HFFc6 (cell line): ENCODE measurements around the gene PRXL2B. TPM values are rescaled to one million over a fixed set of nuclear protein-coding genes. Genes with fewer than 3 reads are reported as not detected.

Experiments
- DNase-seq: peaks from one replicate; pipeline ENCODE4 v3.0.0-alpha.2; 2018
- H3K27ac Mint-ChIP-seq: 2 replicates; pipeline ENCODE4 v1.8.0; 2020; ENCODE audit warnings: mild to moderate bottlenecking, mixed read lengths
- H3K27me3 Mint-ChIP-seq: 2 replicates; pipeline ENCODE4 v1.8.0; 2021; ENCODE audit warnings: mild to moderate bottlenecking, moderate library complexity, mixed read lengths; ENCODE audit not compliant: insufficient read depth
- H3K36me3 Mint-ChIP-seq: 2 replicates; pipeline ENCODE4 v1.8.0; 2021; ENCODE audit warnings: low read depth, mixed read lengths
- H3K4me1 Mint-ChIP-seq: 2 replicates; pipeline ENCODE4 v1.8.0; 2020; ENCODE audit warnings: low read depth, mixed read lengths
- H3K4me3 Mint-ChIP-seq: 2 replicates; pipeline ENCODE4 v1.8.0; 2020; ENCODE audit warnings: mild to moderate bottlenecking, moderate library complexity, mixed read lengths
- H3K9me3 Mint-ChIP-seq: 2 replicates; pipeline ENCODE4 v1.8.0; 2020; ENCODE audit warnings: mild to moderate bottlenecking, mixed read lengths
- CTCF ChIP-seq: fragments of 200-600 bp; sonication (generic); IDR thresholded peaks from 2 replicates; pipeline ENCODE4 v1.5.0; 2021; ENCODE audit warnings: antibody characterized with exemption, mild to moderate bottlenecking
- total RNA-seq, 6 experiments: library from RNA; stranded (reverse); fragmentation: NEBNext Ultra II Directional; extraction: Animal tissue kit (Norgen Biotek cat#: 25700); gene quantifications; 2 replicates in 1 of 6; 3 replicates in 5 of 6; pipeline ENCODE4 v1.2.3, GENCODE V29; 2021

Gene PRXL2B
- total RNA-seq, 6 experiments from 2014 or later: 27.1 to 38.9 (median 34.7) TPM

- no peak for TF ChIP-seq CTCF
- Mint-ChIP-seq H3K27me3 (peaks cover 12% of the 10 kb centered on the region), H3K36me3 (no peaks in the 10 kb centered on the region; the same call in 1 of the 2 replicates), H3K4me3 (no peak overlapping the region), H3K9me3 (peaks cover 4% of the 10 kb centered on the region; the same call in 1 of the 2 replicates), H3K4me1 (no peaks in the 10 kb centered on the region), H3K27ac (no peak overlapping the region)
- DNase-seq: no peak
These were observed 16.4 kb downstream of the PRXL2B start for GRCh38 chr1:2602866-2603520.

- no peak overlapping the region for H3K27ac Mint-ChIP-seq
- peaks cover 2% of the 10 kb centered on the region; the same call in 1 of the 2 replicates for H3K9me3 Mint-ChIP-seq
- DNase-seq: no peak
- peaks cover 7% of the 10 kb centered on the region for H3K27me3 Mint-ChIP-seq
- H3K4me1 Mint-ChIP-seq: no peaks in the 10 kb centered on the region
- no peaks in the 10 kb centered on the region; the same call in 1 of the 2 replicates for H3K36me3 Mint-ChIP-seq
- no peak overlapping the region for H3K4me3 Mint-ChIP-seq
- no peak for TF ChIP-seq CTCF
These were observed 17.1 kb downstream of the PRXL2B start for GRCh38 chr1:2603521-2604155.

DNA sequence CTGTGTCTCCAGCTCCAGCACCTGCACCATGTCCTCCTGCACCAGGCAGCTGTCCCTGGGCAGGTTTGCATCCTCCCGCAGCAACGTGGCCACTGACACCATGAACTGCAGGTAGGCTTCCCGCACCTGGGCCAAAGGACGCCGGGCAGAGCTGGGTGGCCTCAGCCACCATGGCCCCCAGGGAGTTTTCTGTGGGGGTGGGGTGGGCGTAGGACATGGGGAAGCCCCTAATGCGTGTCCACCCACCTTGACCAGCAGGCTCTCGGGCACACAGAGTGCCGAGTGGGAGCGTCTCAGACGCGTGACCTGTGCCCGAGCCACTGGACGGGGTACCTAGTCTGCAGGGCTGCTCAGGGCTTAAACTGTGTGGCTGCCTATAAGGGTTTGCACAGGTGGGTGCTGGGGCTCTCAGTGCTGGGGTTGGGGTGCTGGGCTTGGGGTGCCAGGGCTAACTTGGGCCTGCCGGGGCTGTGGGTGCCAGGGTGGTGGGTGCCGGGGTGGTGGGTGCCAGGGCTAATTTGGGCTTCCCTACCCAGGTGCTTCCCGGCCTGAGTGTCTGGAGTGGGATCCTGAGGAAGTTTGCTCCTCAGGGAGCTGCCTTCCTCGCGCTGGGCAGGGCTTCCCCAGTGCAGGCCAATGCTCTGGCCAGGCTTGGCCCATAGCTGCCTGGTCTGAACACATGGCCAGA lies 17.7 kb downstream of the PRXL2B start:
- Mint-ChIP-seq H3K4me1 (no peaks in the 10 kb centered on the region), H3K27me3 (peaks cover 6% of the 10 kb centered on the region), H3K9me3 (no peaks in the 10 kb centered on the region), H3K4me3 (no peak overlapping the region), H3K27ac (no peak overlapping the region), H3K36me3 (no peaks in the 10 kb centered on the region)
- DNase-seq: no peak
- no peak for TF ChIP-seq CTCF

DNA sequence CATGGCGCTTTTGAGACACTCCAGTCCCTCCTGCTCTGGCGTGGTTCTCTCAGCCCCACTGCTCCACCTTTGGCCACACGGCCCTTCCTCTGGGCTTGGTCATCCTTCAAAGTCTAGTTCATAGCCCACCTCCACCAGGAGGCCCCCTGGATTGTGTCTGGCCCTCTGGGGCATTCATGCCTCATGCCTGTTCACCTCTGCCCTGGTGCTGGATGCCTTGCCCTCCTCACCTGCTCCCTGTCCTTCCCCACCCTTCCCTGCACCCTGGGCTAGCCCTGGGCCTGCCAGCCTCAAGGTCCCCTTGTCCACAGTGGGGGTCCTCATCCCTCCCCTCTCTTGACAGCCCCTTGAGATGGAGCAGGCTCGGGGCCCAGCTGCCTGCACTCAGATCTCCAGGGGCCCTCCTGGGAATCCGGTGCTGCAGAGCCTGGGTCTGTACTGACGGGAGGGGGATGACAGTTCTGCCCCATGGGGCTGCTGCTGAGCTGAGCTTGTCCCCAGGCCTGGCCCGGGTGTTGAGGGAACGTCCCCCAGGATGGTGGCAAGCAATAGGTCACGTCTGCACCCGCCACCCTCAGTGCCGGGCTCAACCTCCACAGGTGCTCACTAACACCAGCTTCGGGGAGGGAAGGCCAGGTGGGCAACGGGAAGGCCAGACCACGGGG lies 18.4 kb downstream of the PRXL2B start:
- peaks cover 6% of the 10 kb centered on the region for H3K27me3 Mint-ChIP-seq
- no peaks in the 10 kb centered on the region for H3K9me3 Mint-ChIP-seq
- H3K4me1 Mint-ChIP-seq: no peaks in the 10 kb centered on the region
- H3K36me3 Mint-ChIP-seq: no peaks in the 10 kb centered on the region
- H3K4me3 Mint-ChIP-seq: no peak overlapping the region
- no peak for DNase-seq
- no peak for TF ChIP-seq CTCF
- H3K27ac Mint-ChIP-seq: no peak overlapping the region

DNA sequence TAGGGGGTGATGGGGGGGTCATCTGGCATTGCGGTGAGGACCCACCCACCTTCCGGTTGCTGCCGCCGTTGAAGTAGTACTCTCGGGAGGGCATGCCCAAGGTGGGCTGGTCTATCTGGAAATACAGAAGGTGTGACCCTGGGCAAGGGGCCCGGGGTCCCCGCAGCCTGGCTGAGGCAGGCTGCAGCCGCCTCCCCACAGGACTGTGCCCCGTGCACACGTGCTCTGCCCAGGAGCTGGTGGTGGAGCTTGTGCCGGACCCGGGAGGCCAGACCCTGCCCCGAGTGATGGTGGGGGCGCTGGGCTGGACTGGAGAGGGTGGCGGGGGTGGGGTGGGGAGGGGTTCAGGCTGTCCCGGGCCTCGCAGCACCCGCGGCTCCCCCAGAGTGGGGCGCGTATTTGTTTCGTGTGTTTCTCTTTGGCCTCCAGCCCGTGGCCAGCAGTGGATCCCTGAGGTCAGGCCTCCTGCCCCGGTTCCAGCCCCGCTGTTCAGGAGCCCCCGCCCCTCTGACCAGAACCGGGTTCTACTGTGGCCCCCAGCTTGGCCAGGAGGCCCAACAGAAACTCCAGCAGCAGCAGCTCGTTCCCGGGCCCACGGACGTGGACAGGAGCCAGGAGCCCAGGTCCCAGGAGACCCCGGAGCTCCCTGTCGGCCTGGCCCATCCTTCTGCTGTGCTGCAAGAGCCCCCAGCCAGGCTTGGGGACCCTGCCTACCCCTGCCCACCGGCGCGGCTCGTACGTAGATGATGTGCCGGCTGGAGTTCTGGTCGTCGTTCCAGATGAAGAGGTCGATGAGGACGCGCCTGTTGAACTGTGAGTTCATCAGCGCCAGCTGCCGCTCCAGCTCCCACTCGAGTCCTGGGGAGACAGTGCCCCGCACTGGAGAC lies 19.2 kb downstream of the PRXL2B start:
- no peak for TF ChIP-seq CTCF
- Mint-ChIP-seq H3K36me3 (no peaks in the 10 kb centered on the region), H3K4me1 (no peaks in the 10 kb centered on the region), H3K27ac (no peak overlapping the region), H3K27me3 (peaks cover 6% of the 10 kb centered on the region), H3K9me3 (no peaks in the 10 kb centered on the region), H3K4me3 (no peak overlapping the region)
- DNase-seq: no peak
